Caco-2 (cell line): Measurements from ENCODE around the gene CCIN. TPM values are rescaled to one million over a fixed set of nuclear protein-coding genes. Genes with fewer than 3 reads are reported as not detected.

Source experiments
- BruUV-seq: library from RNA; stranded (reverse); fragments of 400-500 nt; replicated peaks from 2 replicates; lab custom pipeline; 2021; lab: Mats Ljungman, UMichigan
- CTCF ChIA-PET: fragments of 300-600 bp; sonication (Branson Sonifier 250); formaldehyde crosslinking; loops from one replicate; lab custom pipeline; 2022; ENCODE audit warnings: antibody characterized with exemption; lab: Charles Lee
- POLR2A ChIA-PET: fragments of 300-600 bp; sonication (Branson Sonifier 250); formaldehyde crosslinking; loops from one replicate; lab custom pipeline; 2022; ENCODE audit warnings: antibody characterized with exemption; lab: Charles Lee
- DNase-seq, 2 experiments: peaks; one replicate each; pipeline versions ENCODE4 v3.0.0 to v3.0.0-alpha.2; 2020 to 2022
- H3K27me3 ChIP-seq: replicated peaks from 2 replicates; pipeline ENCODE4 v1.6.0; 2011; ENCODE audit warnings: low read length; ENCODE audit not compliant: control insufficient read depth, insufficient read depth
- H3K36me3 ChIP-seq: 2 replicates; pipeline ENCODE4 v1.5.1; 2011; ENCODE audit warnings: low read length; ENCODE audit not compliant: control insufficient read depth, insufficient read depth
- H3K4me1 ChIP-seq: fragments of 250-450 bp; sonication (Bioruptor Pico); 2 replicates; pipeline ENCODE4 v1.5.1; 2020; ENCODE audit warnings: mild to moderate bottlenecking
- H3K4me3 ChIP-seq: 2 replicates; pipeline ENCODE4 v1.5.1; 2011; ENCODE audit warnings: low read depth, mild to moderate bottlenecking, control low read depth, low read length
- H3K9me3 ChIP-seq: fragments of 250-450 bp; sonication (Bioruptor Pico); 2 replicates; pipeline ENCODE4 v1.5.1; 2020; ENCODE audit warnings: mild to moderate bottlenecking, moderate library complexity
- H3K27ac Mint-ChIP-seq: one replicate; pipeline ENCODE4 v1.8.0; 2022; ENCODE audit warnings: mixed read lengths; ENCODE audit not compliant: unreplicated experiment
- H3K27me3 Mint-ChIP-seq: one replicate; pipeline ENCODE4 v1.8.0; 2022; ENCODE audit warnings: mixed read lengths; ENCODE audit not compliant: insufficient read depth, unreplicated experiment
- H3K36me3 Mint-ChIP-seq: one replicate; pipeline ENCODE4 v1.8.0; 2022; ENCODE audit warnings: mild to moderate bottlenecking, mixed read lengths; ENCODE audit not compliant: insufficient read depth, unreplicated experiment
- H3K4me1 Mint-ChIP-seq: one replicate; pipeline ENCODE4 v1.8.0; 2022; ENCODE audit warnings: low read depth, mixed read lengths; ENCODE audit not compliant: unreplicated experiment
- H3K4me3 Mint-ChIP-seq: one replicate; pipeline ENCODE4 v1.8.0; 2022; ENCODE audit warnings: mild to moderate bottlenecking, moderate library complexity, mixed read lengths; ENCODE audit not compliant: unreplicated experiment
- H3K9me3 Mint-ChIP-seq: one replicate; pipeline ENCODE4 v1.8.0; 2022; ENCODE audit warnings: mixed read lengths; ENCODE audit not compliant: unreplicated experiment
- CTCF ChIP-seq, 2 experiments: fragments of 200-600 bp in 1 of 2; IDR thresholded peaks; 1 replicate in 1 of 2; 2 replicates in 1 of 2; pipeline versions ENCODE4 v1.5.1 to v1.8.0; 2011 to 2022; ENCODE audit warnings: antibody characterized with exemption in 1 of 2, control low read depth in 1 of 2, inconsistent platforms in 1 of 2, low read depth in 1 of 2, low read length in 1 of 2, mild to moderate bottlenecking in 1 of 2, moderate library complexity in 1 of 2; ENCODE audit not compliant: insufficient read depth in 1 of 2, severe bottlenecking in 1 of 2, unreplicated experiment in 1 of 2
- intact Hi-C: fragments of 100-400 bp; cut with micrococcal nuclease; formaldehyde crosslinking; loops from one replicate; pipeline ENCODE4 v1.10.0; 2022; ENCODE audit not compliant: unreplicated experiment
- total RNA-seq: library from RNA; stranded (reverse); gene quantifications from 2 replicates; pipeline ENCODE4 v1.2.3, GENCODE V29; 2022

The CCIN gene
- total RNA-seq, 1 experiment from 2014 or later = not detected

GRCh38 chr9:36141761-36142160 is 27.4 kb upstream of the CCIN start:
- 0 out of 2 replicates have a peak, but pooled peaks cover 3% of the 10 kb centered on the region for H3K4me1 ChIP-seq
- H3K4me3 Mint-ChIP-seq = no peak overlapping the region
- H3K9me3 ChIP-seq = peaks cover 6% of the 10 kb centered on the region; the same call in 1 of the 2 replicates
- BruUV-seq = no TSS peak
- peaks cover 9% of the 10 kb centered on the region for H3K36me3 Mint-ChIP-seq
- DNase-seq = no peak
- CTCF ChIA-PET = no interaction called here
- TF ChIP-seq CTCF (IDR thresholded peaks at IDR 0.05; ENCODE audit: insufficient read depth in 1 of 2, low read depth in 1 of 2, low read length in 1 of 2, severe bottlenecking in 1 of 2, unreplicated experiment in 1 of 2) = no peak
- H3K27ac Mint-ChIP-seq = no peak overlapping the region
- H3K36me3 ChIP-seq = no peaks in the 10 kb centered on the region
- no peaks in the 10 kb centered on the region for H3K4me1 Mint-ChIP-seq
- intact Hi-C loops = loop anchor here (1.0 kb wide), 1 partner anchor 25 kb away; no protein-coding TSS in a partner anchor
- H3K9me3 Mint-ChIP-seq = peaks cover 15% of the 10 kb centered on the region
- H3K27me3 Mint-ChIP-seq = peaks cover 5% of the 10 kb centered on the region
- no peaks in the 10 kb centered on the region for H3K27me3 ChIP-seq
- POLR2A ChIA-PET = no interaction called here
- no peak overlapping the region for H3K4me3 ChIP-seq

DNA sequence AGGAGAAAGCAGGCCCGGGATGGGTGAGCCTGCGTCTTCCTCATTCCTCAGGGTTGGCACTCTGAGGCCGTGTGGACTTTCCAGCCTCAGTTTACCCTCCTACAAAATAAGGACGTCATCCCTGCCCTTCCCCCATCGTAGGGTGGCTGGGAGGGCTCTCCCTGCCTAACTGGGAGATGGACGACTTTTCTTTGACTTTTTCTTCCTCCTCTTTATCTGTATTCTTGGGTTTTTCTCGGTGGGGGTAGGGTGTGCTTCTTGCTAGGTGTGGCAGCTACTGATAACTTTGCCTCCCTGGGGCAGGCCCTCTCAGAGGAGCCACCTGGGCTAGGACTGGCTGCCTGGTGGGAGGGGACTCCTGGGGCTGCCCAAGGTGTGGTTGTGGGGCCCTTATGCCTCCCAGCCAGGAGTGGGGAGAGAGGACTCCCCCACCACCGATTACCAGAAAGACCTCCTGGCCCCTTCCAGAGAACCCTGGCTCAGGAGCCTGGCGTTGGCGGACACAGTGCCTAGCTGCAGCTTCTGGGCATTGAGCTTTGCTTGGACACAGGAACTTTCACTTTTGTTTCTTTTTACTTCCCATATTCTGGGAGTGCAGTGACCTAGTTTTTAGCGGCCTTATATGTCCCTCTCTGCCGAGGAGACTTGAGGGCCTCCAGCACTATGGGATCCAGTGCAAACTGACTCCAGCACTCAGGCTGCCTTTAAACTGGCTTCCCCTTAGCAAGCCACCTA is 26.5 kb upstream of the CCIN start:
- no peak overlapping the region for H3K4me3 ChIP-seq
- no peak overlapping the region for H3K4me3 Mint-ChIP-seq
- peaks cover 1% of the 10 kb centered on the region for H3K36me3 Mint-ChIP-seq
- no peak for TF ChIP-seq CTCF (IDR thresholded peaks at IDR 0.05; ENCODE audit: insufficient read depth in 1 of 2, low read depth in 1 of 2, low read length in 1 of 2, severe bottlenecking in 1 of 2, unreplicated experiment in 1 of 2)
- ChIA-PET CTCF (no interaction called here), POLR2A (no interaction called here)
- H3K27me3 ChIP-seq = no peaks in the 10 kb centered on the region
- BruUV-seq = no TSS peak
- no peaks in the 10 kb centered on the region for H3K36me3 ChIP-seq
- DNase-seq = no peak
- no peak overlapping the region for H3K27ac Mint-ChIP-seq
- intact Hi-C loops = no loop called here
- peaks cover 6% of the 10 kb centered on the region; the same call in 1 of the 2 replicates for H3K9me3 ChIP-seq
- H3K4me1 ChIP-seq = no peaks in the 10 kb centered on the region
- H3K9me3 Mint-ChIP-seq = peaks cover 15% of the 10 kb centered on the region
- peaks cover 5% of the 10 kb centered on the region for H3K27me3 Mint-ChIP-seq
- H3K4me1 Mint-ChIP-seq = no peaks in the 10 kb centered on the region

DNA sequence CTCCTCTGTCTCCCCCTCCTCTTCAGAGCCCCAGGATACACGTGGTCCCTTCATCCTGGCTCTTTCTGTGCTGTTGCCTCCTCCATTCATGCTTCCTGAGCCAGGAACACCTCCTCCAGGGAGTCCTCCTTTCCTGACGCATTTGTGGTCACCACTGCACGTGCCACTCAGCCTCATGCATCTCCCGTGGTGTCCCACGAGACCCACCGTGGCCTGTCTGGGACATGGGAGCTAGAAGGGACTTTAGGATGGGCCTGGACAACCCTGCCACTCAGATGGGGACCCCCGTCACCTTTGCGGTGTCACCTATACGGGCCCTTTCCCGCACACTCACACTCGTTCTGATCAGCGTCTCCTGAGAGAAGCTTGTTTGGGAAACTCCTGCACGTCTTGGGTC is 25.9 kb upstream of the CCIN start:
- Mint-ChIP-seq H3K27me3 (peaks cover 5% of the 10 kb centered on the region), H3K36me3 (no peaks in the 10 kb centered on the region), H3K4me1 (no peaks in the 10 kb centered on the region), H3K4me3 (no peak overlapping the region), H3K9me3 (peaks cover 15% of the 10 kb centered on the region), H3K27ac (no peak overlapping the region)
- Histone ChIP-seq H3K4me3 (no peak overlapping the region), H3K27me3 (no peaks in the 10 kb centered on the region), H3K36me3 (no peaks in the 10 kb centered on the region), H3K4me1 (no peaks in the 10 kb centered on the region), H3K9me3 (peaks cover 6% of the 10 kb centered on the region; the same call in 1 of the 2 replicates)
- intact Hi-C loops = no loop called here
- DNase-seq = no peak
- ChIA-PET POLR2A (no interaction called here), CTCF (no interaction called here)
- no peak for TF ChIP-seq CTCF (IDR thresholded peaks at IDR 0.05; ENCODE audit: insufficient read depth in 1 of 2, low read depth in 1 of 2, low read length in 1 of 2, severe bottlenecking in 1 of 2, unreplicated experiment in 1 of 2)
- no TSS peak for BruUV-seq
